ENCODE results near the gene ANKMY1. TPM values are rescaled to one million over a fixed set of nuclear protein-coding genes. Genes with fewer than 3 reads are reported as not detected.

The ANKMY1 gene
- total and polyA plus RNA-seq, 2 of the 8 experiments (the other 6 are each of a cell fraction or from before 2014, with no cell fraction given): 4.5 to 4.8 TPM

DNA sequence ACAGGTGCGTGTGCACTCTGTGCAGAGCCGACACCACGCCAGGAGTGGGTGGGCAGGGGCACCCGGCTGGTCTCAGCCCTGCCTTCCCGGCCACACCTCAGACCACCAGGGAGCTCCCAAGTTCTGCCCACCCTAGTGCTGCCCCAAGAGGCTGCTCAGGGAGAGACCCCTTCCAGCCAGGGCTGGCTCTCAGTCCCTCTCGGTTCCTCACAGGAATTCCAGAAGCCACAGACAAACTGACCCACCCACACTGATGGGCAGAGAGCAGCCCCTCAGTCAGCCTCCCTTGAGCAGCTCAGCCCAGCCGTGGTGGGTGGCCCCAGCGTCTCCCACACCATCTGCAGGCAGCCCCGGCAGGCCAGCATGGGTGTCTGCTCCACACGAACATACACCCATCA lies 88.5 kb downstream of the ANKMY1 start:
- Histone ChIP-seq H3K23ac (ENCODE audit: insufficient read length) (no peak overlapping the region), H3K27ac (ENCODE audit: low read depth, low read length) (no peak overlapping the region), H3K79me2 (ENCODE audit: control insufficient read depth in 1 of 2, insufficient read depth in 2 of 2, low read length in 2 of 2) (no peaks in the 10 kb centered on the region), H3K27me3 (replicated peaks in 1 of 4; ENCODE audit: control insufficient read depth in 3 of 4, extremely low read depth in 1 of 4, insufficient read depth in 3 of 4, low read length in 3 of 4) (peaks cover 0 to 5% (median 3%) of the 10 kb centered on the region in 4 experiments; a peak in 3 of 7 replicates), H3K4me1 (replicated peaks in 1 of 4; ENCODE audit: control insufficient read depth in 3 of 4, insufficient read depth in 4 of 4, low read length in 3 of 4) (no peaks in the 10 kb centered on the region), H4K5ac (ENCODE audit: insufficient read length, low read depth, low read length) (no peak overlapping the region), H4K8ac (ENCODE audit: extremely low read depth, insufficient read depth, low read length) (peak overlapping the region; percentile 57; the same call in 1 of the 2 replicates), H3K56ac (replicated peaks; ENCODE audit: insufficient read length, low read depth, low read length) (no peak overlapping the region), H3K23me2 (ENCODE audit: low read depth, low read length) (peaks cover 4% of the 10 kb centered on the region; the same call in 1 of the 2 replicates), H2BK15ac (ENCODE audit: low read length) (no peak overlapping the region), H2AFZ (ENCODE audit: low read length) (no peak overlapping the region), H3K9ac (replicated peaks in 1 of 4; ENCODE audit: extremely low read depth in 1 of 4, low read depth in 3 of 4, low read length in 3 of 4) (no peak overlapping the region), H2BK120ac (replicated peaks; ENCODE audit: low read depth, low read length) (peak overlapping the region; percentile 43), H4K91ac (replicated peaks; ENCODE audit: insufficient read length, low read length) (no peak overlapping the region), H4K20me1 (replicated peaks in 1 of 2; ENCODE audit: control insufficient read depth in 1 of 2, insufficient read depth in 2 of 2, low read length in 2 of 2) (peaks cover 0 to 9% of the 10 kb centered on the region in 2 experiments), H3K79me1 (ENCODE audit: low read depth, low read length) (no peaks in the 10 kb centered on the region), H2BK12ac (ENCODE audit: low read depth, low read length) (no peak overlapping the region), H3K4me3 (ENCODE audit: extremely low read depth in 1 of 4, insufficient read depth in 2 of 4, low read depth in 3 of 4, low read length in 4 of 4) (no peak overlapping the region), H3K4ac (replicated peaks; ENCODE audit: insufficient read length, low read depth, low read length) (no peak overlapping the region), H3K4me2 (ENCODE audit: insufficient read depth in 1 of 2, low read depth in 2 of 2, low read length in 2 of 2) (no peak overlapping the region), H3K36me3 (ENCODE audit: control insufficient read depth in 2 of 4, insufficient read depth in 4 of 4, low read length in 3 of 4) (peaks cover 0 to 6% (median 0%) of the 10 kb centered on the region in 4 experiments; a peak in 3 of 8 replicates), H3K18ac (ENCODE audit: extremely low read depth, low read length) (no peak overlapping the region), H2AK5ac (ENCODE audit: low read depth, low read length) (peak overlapping the region; percentile 77), H3K9me3 (ENCODE audit: insufficient read depth in 2 of 2, low read depth in 1 of 2, low read length in 1 of 2) (no peaks in the 10 kb centered on the region), H2BK5ac (ENCODE audit: low read depth, low read length) (0 out of 2 replicates have a peak overlapping the region, but pooled peaks have one; percentile 40), H2BK20ac (ENCODE audit: low read length) (no peak overlapping the region), H3K14ac (ENCODE audit: insufficient read length) (no peak overlapping the region)
- ChIA-PET CTCF (ENCODE audit: partially characterized antibody) (interaction anchor here (0.8 to 1.2 kb wide), 4 partner anchors 8 to 18 kb away, joined by 3 to 6 read pairs (median 3); no protein-coding TSS in a partner anchor), POLR2A (ENCODE audit: partially characterized antibody) (interaction anchor here (2.0 kb wide), 1 partner anchor 11 kb away, joined by 6 read pairs; no protein-coding TSS in a partner anchor)
- WGBS, 2 experiments (ENCODE audit: extremely low coverage in 1 of 2, insufficient coverage in 1 of 2, insufficient read length in 1 of 2, insufficient replicate concordance in 2 of 2, low coverage in 1 of 2, low lambda C conversion rate in 2 of 2, missing lambda C conversion rate in 1 of 2): 69% methylated on average over 10 of the region's 10 CpGs; no CpG with 5 or more reads in 1 of the 2 experiments
- FAIRE-seq (no peak), DNase-seq (ENCODE audit: low read depth in 1 of 2, low spot score in 2 of 2) (no peak)
- TF ChIP-seq, protein P1, sequence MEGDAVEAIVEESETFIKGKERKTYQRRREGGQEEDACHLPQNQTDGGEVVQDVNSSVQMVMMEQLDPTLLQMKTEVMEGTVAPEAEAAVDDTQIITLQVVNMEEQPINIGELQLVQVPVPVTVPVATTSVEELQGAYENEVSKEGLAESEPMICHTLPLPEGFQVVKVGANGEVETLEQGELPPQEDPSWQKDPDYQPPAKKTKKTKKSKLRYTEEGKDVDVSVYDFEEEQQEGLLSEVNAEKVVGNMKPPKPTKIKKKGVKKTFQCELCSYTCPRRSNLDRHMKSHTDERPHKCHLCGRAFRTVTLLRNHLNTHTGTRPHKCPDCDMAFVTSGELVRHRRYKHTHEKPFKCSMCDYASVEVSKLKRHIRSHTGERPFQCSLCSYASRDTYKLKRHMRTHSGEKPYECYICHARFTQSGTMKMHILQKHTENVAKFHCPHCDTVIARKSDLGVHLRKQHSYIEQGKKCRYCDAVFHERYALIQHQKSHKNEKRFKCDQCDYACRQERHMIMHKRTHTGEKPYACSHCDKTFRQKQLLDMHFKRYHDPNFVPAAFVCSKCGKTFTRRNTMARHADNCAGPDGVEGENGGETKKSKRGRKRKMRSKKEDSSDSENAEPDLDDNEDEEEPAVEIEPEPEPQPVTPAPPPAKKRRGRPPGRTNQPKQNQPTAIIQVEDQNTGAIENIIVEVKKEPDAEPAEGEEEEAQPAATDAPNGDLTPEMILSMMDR (IDR thresholded peaks at IDR 0.05; ENCODE audit: control extremely low read depth in 1 of 3, insufficient read depth in 1 of 3, low read depth in 1 of 3, low read length in 3 of 3): peak in 2 of 3 experiments; percentile 35; a peak in 3 of 4 replicates
- TF ChIP-seq CHD1 (IDR thresholded peaks at IDR 0.05; ENCODE audit: low read depth, low read length): no peak
